Keratinocyte (primary cell): Measurements from ENCODE around the gene XCR1. TPM values are rescaled to one million over a fixed set of nuclear protein-coding genes. Genes with fewer than 3 reads are reported as not detected.

ENCODE experiments used
- DNase-seq: peaks from one replicate; pipeline ENCODE4 v3.0.0-alpha.2; 2011; ENCODE audit warnings: low read depth, missing footprints, low spot score
- FAIRE-seq: peaks from 2 replicates; lab custom pipeline; 2011; peaks lifted over from hg19 to GRCh38; lab: Jason Lieb, UNC
- H2AFZ ChIP-seq: 2 replicates; pipeline ENCODE4 v1.6.0; 2012; ENCODE audit warnings: low read length, control low read depth, inconsistent platforms; ENCODE audit not compliant: control insufficient read depth
- H3K27ac ChIP-seq: 2 replicates; pipeline ENCODE4 v1.5.1; 2011; ENCODE audit warnings: low read length; ENCODE audit not compliant: control insufficient read depth, insufficient read depth
- H3K27me3 ChIP-seq: 3 replicates; pipeline ENCODE4 v1.6.0; 2011; ENCODE audit warnings: low read length; ENCODE audit not compliant: control insufficient read depth, insufficient read depth; ENCODE audit errors: extremely low read depth
- H3K36me3 ChIP-seq, 2 experiments: 2 replicates in 1 of 2; 3 replicates in 1 of 2; pipeline ENCODE4 v1.5.1; 2011; ENCODE audit warnings: low read length in 2 of 2, mild to moderate bottlenecking in 1 of 2; ENCODE audit not compliant: control insufficient read depth in 2 of 2, insufficient read depth in 2 of 2; ENCODE audit errors: extremely low read depth in 1 of 2
- H3K4me1 ChIP-seq: 3 replicates; pipeline ENCODE4 v1.5.1; 2011; ENCODE audit warnings: low read length; ENCODE audit not compliant: control insufficient read depth, insufficient read depth; ENCODE audit errors: extremely low read depth
- H3K4me2 ChIP-seq: 3 replicates; pipeline ENCODE4 v1.6.0; 2011; ENCODE audit warnings: low read depth, low read length; ENCODE audit not compliant: control insufficient read depth, insufficient read depth; ENCODE audit errors: extremely low read depth
- H3K4me3 ChIP-seq, 3 experiments: fragments of 200-600 bp in 1 of 3; sonication (generic) in 1 of 3; 2 replicates in 2 of 3; 3 replicates in 1 of 3; pipeline ENCODE4 v1.5.1; 2011 to 2016; ENCODE audit warnings: low read length in 3 of 3, mild to moderate bottlenecking in 3 of 3, control low read depth in 2 of 3, inconsistent platforms in 1 of 3, low read depth in 1 of 3, mixed read lengths in 1 of 3, mixed run types in 1 of 3, moderate library complexity in 1 of 3; ENCODE audit not compliant: control insufficient read depth in 2 of 3, insufficient read depth in 2 of 3; ENCODE audit errors: extremely low read depth in 1 of 3
- H3K79me2 ChIP-seq: 2 replicates; pipeline ENCODE4 v1.6.0; 2012; ENCODE audit warnings: low read length; ENCODE audit not compliant: control insufficient read depth, insufficient read depth
- H3K9ac ChIP-seq: 3 replicates; pipeline ENCODE4 v1.6.0; 2011; ENCODE audit warnings: low read length; ENCODE audit not compliant: control insufficient read depth, insufficient read depth; ENCODE audit errors: extremely low read depth
- H3K9me1 ChIP-seq: 3 replicates; pipeline ENCODE4 v1.6.0; 2011; ENCODE audit warnings: low read length; ENCODE audit not compliant: control insufficient read depth, insufficient read depth; ENCODE audit errors: extremely low read depth
- H3K9me3 ChIP-seq: 2 replicates; pipeline ENCODE4 v1.5.1; 2012; ENCODE audit warnings: low read depth, low read length; ENCODE audit not compliant: control insufficient read depth
- H4K20me1 ChIP-seq: 3 replicates; pipeline ENCODE4 v1.6.0; 2011; ENCODE audit warnings: low read length; ENCODE audit not compliant: control insufficient read depth, insufficient read depth; ENCODE audit errors: extremely low read depth
- CTCF ChIP-seq, 3 experiments: IDR thresholded peaks in 1 of 3; conservative IDR thresholded peaks in 1 of 3; optimal IDR thresholded peaks in 1 of 3; 2 replicates in 2 of 3; 3 replicates in 1 of 3; pipeline versions ENCODE3 to v1.5.1; 2011; ENCODE audit warnings: low read length in 3 of 3, mild to moderate bottlenecking in 3 of 3, moderate library complexity in 2 of 3, control low read depth in 1 of 3, inconsistent platforms in 1 of 3; ENCODE audit not compliant: insufficient read depth in 2 of 3; ENCODE audit errors: extremely low read depth in 1 of 3
- EZH2 ChIP-seq: IDR thresholded peaks from one replicate; pipeline ENCODE4 v1.6.1; 2012; ENCODE audit warnings: inconsistent platforms, mild to moderate bottlenecking, low read length, moderate library complexity
- dilution Hi-C: fragments of 300-500 bp; cut with MboI; formaldehyde crosslinking; loops from one replicate; pipeline ENCODE4 v1.7.0; 2020; ENCODE audit warnings: low sequenced_read_pairs; ENCODE audit not compliant: extremely low pct_ligation_motif_present
- polyA plus RNA-seq, 5 experiments: library from polyadenylated mRNA; depleted of rRNA in 3 of 5; stranded (reverse) in 3 of 5; stranded (forward) in 1 of 5; unstranded in 1 of 5; fragments of >200 nt; gene quantifications; 1 replicate in 1 of 5; 2 replicates in 3 of 5; 3 replicates in 1 of 5; pipeline versions ENCODE4 v1.2.1 to v1.2.3, GENCODE V29; 2011 to 2012; ENCODE audit warnings: missing spikeins in 2 of 5, low read depth in 1 of 5, low replicate concordance in 1 of 5

The XCR1 gene
- polyA plus RNA-seq, 1 donor (not counting 4 experiments of a cell fraction or from before 2014, with no cell fraction given) = 0.01 TPM

- Histone ChIP-seq H3K27ac (no peak overlapping the region), H4K20me1 (no peaks in the 10 kb centered on the region), H3K27me3 (no peaks in the 10 kb centered on the region), H3K9ac (no peak overlapping the region), H3K79me2 (no peaks in the 10 kb centered on the region), H2AFZ (no peak overlapping the region), H3K4me2 (no peak overlapping the region), H3K4me3 (no peak overlapping the region), H3K36me3 (no peaks in the 10 kb centered on the region), H3K4me1 (no peaks in the 10 kb centered on the region), H3K9me3 (peaks cover 3% of the 10 kb centered on the region), H3K9me1 (no peaks in the 10 kb centered on the region)
- FAIRE-seq = no peak
- no peak for DNase-seq
- TF ChIP-seq EZH2 = no peak
- no peak for TF ChIP-seq CTCF (optimal IDR thresholded peaks at IDR 0.05 in 1 of 3, IDR thresholded peaks at IDR 0.05 in 1 of 3, conservative IDR thresholded peaks at IDR 0.05 in 1 of 3; ENCODE audit: extremely low read depth in 1 of 3, insufficient read depth in 2 of 3, low read length in 3 of 3)
- dilution Hi-C loops = no loop called here
Observed at GRCh38 chr3:46027736-46028397, 584 bp upstream of the XCR1 start.

- FAIRE-seq = no peak
- dilution Hi-C loops = no loop called here
- DNase-seq = no peak
- H3K27ac ChIP-seq = no peak overlapping the region
- no peaks in the 10 kb centered on the region for H3K36me3 ChIP-seq
- TF ChIP-seq CTCF (optimal IDR thresholded peaks at IDR 0.05 in 1 of 3, IDR thresholded peaks at IDR 0.05 in 1 of 3, conservative IDR thresholded peaks at IDR 0.05 in 1 of 3; ENCODE audit: extremely low read depth in 1 of 3, insufficient read depth in 2 of 3, low read length in 3 of 3) = no peak
- TF ChIP-seq EZH2 = no peak
- no peak overlapping the region for H3K4me3 ChIP-seq
- H2AFZ ChIP-seq = no peak overlapping the region
- no peaks in the 10 kb centered on the region for H3K79me2 ChIP-seq
- no peaks in the 10 kb centered on the region for H3K27me3 ChIP-seq
- no peak overlapping the region for H3K9ac ChIP-seq
- H3K9me3 ChIP-seq = no peaks in the 10 kb centered on the region
- no peaks in the 10 kb centered on the region for H3K4me1 ChIP-seq
- H4K20me1 ChIP-seq = no peaks in the 10 kb centered on the region
- no peak overlapping the region for H3K4me2 ChIP-seq
- H3K9me1 ChIP-seq = no peaks in the 10 kb centered on the region
Observed at GRCh38 chr3:46025139-46025538, 2.1 kb downstream of the XCR1 start.
